MM.1S (cell line): ENCODE data around the gene EP300.

Experiments used
- DNase-seq: peaks from one replicate; pipeline ENCODE4 v3.0.0-alpha.2; 2015
- H2AFZ ChIP-seq: fragments of 300-600 bp; sonication (generic); 2 replicates; pipeline ENCODE4 v1.6.0; 2016; ENCODE audit warnings: antibody characterized with exemption, low read length
- H3F3A ChIP-seq: fragments of 300-600 bp; sonication (generic); 2 replicates; pipeline ENCODE4 v1.6.1; 2016; ENCODE audit warnings: mild to moderate bottlenecking, antibody characterized with exemption, low read length, moderate library complexity, mixed read lengths; ENCODE audit not compliant: insufficient read depth
- H3K27ac ChIP-seq: fragments of 300-600 bp; sonication (generic); 2 replicates; pipeline ENCODE4 v1.5.1; 2016; ENCODE audit warnings: mild to moderate bottlenecking, low read length
- H3K27me3 ChIP-seq: fragments of 300-600 bp; sonication (generic); replicated peaks from 2 replicates; pipeline ENCODE4 v1.6.0; 2016; ENCODE audit warnings: low read length; ENCODE audit not compliant: insufficient read depth
- H3K36me3 ChIP-seq: fragments of 300-600 bp; sonication (generic); replicated peaks from 2 replicates; pipeline ENCODE4 v1.6.1; 2016; ENCODE audit warnings: mild to moderate bottlenecking, low read length, mixed read lengths; ENCODE audit not compliant: insufficient read depth
- H3K4me1 ChIP-seq: fragments of 300-600 bp; sonication (generic); 2 replicates; pipeline ENCODE4 v1.6.1; 2016; ENCODE audit warnings: low read length, mixed read lengths
- H3K4me2 ChIP-seq: fragments of 300-600 bp; sonication (generic); 2 replicates; pipeline ENCODE4 v1.6.0; 2016; ENCODE audit warnings: low read depth, low read length
- H3K4me3 ChIP-seq: fragments of 300-600 bp; sonication (generic); 2 replicates; pipeline ENCODE4 v1.5.1; 2016; ENCODE audit warnings: low read length, mixed read lengths
- H3K79me2 ChIP-seq: fragments of 300-600 bp; sonication (generic); 2 replicates; pipeline ENCODE4 v1.6.1; 2016; ENCODE audit warnings: mixed run types, low read length, mixed read lengths
- H3K9ac ChIP-seq: fragments of 300-600 bp; sonication (generic); 2 replicates; pipeline ENCODE4 v1.6.1; 2016; ENCODE audit warnings: low read length, mixed read lengths
- H3K9me2 ChIP-seq: fragments of 300-600 bp; sonication (generic); replicated peaks from 2 replicates; pipeline ENCODE4 v1.6.1; 2016; ENCODE audit warnings: mild to moderate bottlenecking, low read length, mixed read lengths; ENCODE audit not compliant: insufficient read depth
- H3K9me3 ChIP-seq: fragments of 300-600 bp; sonication (generic); replicated peaks from 2 replicates; pipeline ENCODE4 v1.6.1; 2016; ENCODE audit warnings: mild to moderate bottlenecking, low read length, mixed read lengths; ENCODE audit not compliant: insufficient read depth
- H4K20me1 ChIP-seq: fragments of 300-600 bp; sonication (generic); 2 replicates; pipeline ENCODE4 v1.6.1; 2016; ENCODE audit warnings: mild to moderate bottlenecking, low read length, moderate library complexity, mixed read lengths; ENCODE audit not compliant: insufficient read depth
- CTCF ChIP-seq: fragments of 300-600 bp; sonication (generic); IDR thresholded peaks from 2 replicates; pipeline ENCODE4 v1.5.1; 2016; ENCODE audit warnings: antibody characterized with exemption, low read length, mixed read lengths
- EZH2 ChIP-seq: fragments of 300-600 bp; sonication (generic); optimal IDR thresholded peaks from 2 replicates; pipeline ENCODE3; 2017; ENCODE audit warnings: low read depth, mild to moderate bottlenecking, antibody characterized with exemption, low read length, mixed read lengths
- EZH2phosphoT487 ChIP-seq: fragments of 300-600 bp; sonication (generic); IDR thresholded peaks from 2 replicates; pipeline ENCODE4 v1.6.1; 2018; ENCODE audit warnings: antibody characterized with exemption, low read length

Gene EP300

GRCh38 chr22:41092847-41093411, 537 bp downstream of the EP300 start:
- Histone ChIP-seq H3K4me2 (peak overlapping the region; percentile 73), H3K79me2 (peaks cover 56% of the 10 kb centered on the region), H2AFZ (peak overlapping the region; percentile 40; the same call in 1 of the 2 replicates), H3F3A (0 out of 2 replicates have a peak, but pooled peaks cover 4% of the 10 kb centered on the region), H3K36me3 (no peaks in the 10 kb centered on the region), H3K4me3 (peak overlapping the region; percentile 85), H3K27ac (peak overlapping the region; percentile 99; the same call in 1 of the 2 replicates), H3K9me3 (no peaks in the 10 kb centered on the region), H3K9ac (peak overlapping the region; percentile 83), H3K27me3 (no peaks in the 10 kb centered on the region), H3K9me2 (no peaks in the 10 kb centered on the region), H3K4me1 (peaks cover 12% of the 10 kb centered on the region), H4K20me1 (peaks cover 37% of the 10 kb centered on the region)
- TF ChIP-seq CTCF (no peak), EZH2phosphoT487 (no peak), EZH2 (no peak)
- peak; percentile 50 for DNase-seq

- H3K79me2 ChIP-seq = peaks cover 68% of the 10 kb centered on the region
- H3K4me1 ChIP-seq = peaks cover 12% of the 10 kb centered on the region
- DNase-seq = peak; percentile 27
- no peaks in the 10 kb centered on the region for H3K27me3 ChIP-seq
- TF ChIP-seq CTCF (no peak), EZH2phosphoT487 (no peak), EZH2 (no peak)
- H3K36me3 ChIP-seq = no peaks in the 10 kb centered on the region
- H3K4me3 ChIP-seq = peak overlapping the region; percentile 85
- H3K27ac ChIP-seq = no peak overlapping the region
- no peaks in the 10 kb centered on the region for H3K9me2 ChIP-seq
- peaks cover 46% of the 10 kb centered on the region for H4K20me1 ChIP-seq
- H3F3A ChIP-seq = 0 out of 2 replicates have a peak, but pooled peaks cover 4% of the 10 kb centered on the region
- no peak overlapping the region for H2AFZ ChIP-seq
- peak overlapping the region; percentile 83 for H3K9ac ChIP-seq
- peak overlapping the region; percentile 73 for H3K4me2 ChIP-seq
- no peaks in the 10 kb centered on the region for H3K9me3 ChIP-seq
Measured at GRCh38 chr22:41094041-41094593, 1.7 kb downstream of the EP300 start.

- H3K36me3 ChIP-seq = peaks cover 5% of the 10 kb centered on the region; the same call in 1 of the 2 replicates
- H3K4me1 ChIP-seq = peaks cover 8% of the 10 kb centered on the region; the same call in 1 of the 2 replicates
- H3K79me2 ChIP-seq = peaks cover 91% of the 10 kb centered on the region
- 0 out of 2 replicates have a peak, but pooled peaks cover 4% of the 10 kb centered on the region for H3F3A ChIP-seq
- H3K4me3 ChIP-seq = no peak overlapping the region
- H2AFZ ChIP-seq = no peak overlapping the region
- no peaks in the 10 kb centered on the region for H3K27me3 ChIP-seq
- H4K20me1 ChIP-seq = peaks cover 63% of the 10 kb centered on the region
- H3K27ac ChIP-seq = no peak overlapping the region
- no peak overlapping the region for H3K9ac ChIP-seq
- no peak for DNase-seq
- H3K4me2 ChIP-seq = peak overlapping the region; percentile 73; the same call in 1 of the 2 replicates
- no peak for TF ChIP-seq EZH2phosphoT487
- no peak for TF ChIP-seq CTCF
- TF ChIP-seq EZH2 = no peak
- H3K9me2 ChIP-seq = no peaks in the 10 kb centered on the region
- H3K9me3 ChIP-seq = no peaks in the 10 kb centered on the region
Measured at GRCh38 chr22:41096391-41096790, 4.0 kb downstream of the EP300 start.
